ENCODE results near the gene PWWP2B. TPM values are rescaled to one million over a fixed set of nuclear protein-coding genes. Genes with fewer than 3 reads are reported as not detected.

The PWWP2B gene
- total and polyA plus RNA-seq, 2 donors (not counting 3 experiments of a cell fraction or from before 2014, with no cell fraction given) = 4.6 to 11.8 TPM

- FAIRE-seq (no peak), DNase-seq (ENCODE audit: low read depth, low spot score) (no peak)
- TF ChIP-seq POLR2AphosphoS5 (IDR thresholded peaks at IDR 0.05; ENCODE audit: insufficient read depth, low read depth, low read length) (no peak), POLR2A (IDR thresholded peaks at IDR 0.05; ENCODE audit: low read depth, low read length) (no peak), JUN (IDR thresholded peaks at IDR 0.05; ENCODE audit: borderline replicate concordance, insufficient read depth, insufficient read length, low read depth) (no peak), EZH2 (IDR thresholded peaks at IDR 0.05; ENCODE audit: borderline replicate concordance, low read depth, low read length, severe bottlenecking) (no peak)
- TF ChIP-seq, protein P1, sequence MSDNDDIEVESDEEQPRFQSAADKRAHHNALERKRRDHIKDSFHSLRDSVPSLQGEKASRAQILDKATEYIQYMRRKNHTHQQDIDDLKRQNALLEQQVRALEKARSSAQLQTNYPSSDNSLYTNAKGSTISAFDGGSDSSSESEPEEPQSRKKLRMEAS (IDR thresholded peaks at IDR 0.05; ENCODE audit: insufficient read depth, insufficient read length) = no peak
- no peaks in the 10 kb centered on the region for H3K9me3 ChIP-seq (replicated peaks; ENCODE audit: control insufficient read depth, insufficient read depth, low read length)
- no peaks in the 10 kb centered on the region for H3K79me2 ChIP-seq (ENCODE audit: control insufficient read depth, insufficient read depth, low read length)
- H3K9ac ChIP-seq (replicated peaks; ENCODE audit: extremely low read depth, insufficient read depth, low read length) = no peak overlapping the region
- H3K27me3 ChIP-seq (ENCODE audit: control insufficient read depth in 2 of 2, insufficient read depth in 2 of 2, low read length in 2 of 2) = no peaks in the 10 kb centered on the region
- no peak overlapping the region for H3K27ac ChIP-seq (ENCODE audit: insufficient read depth, low read depth, low read length)
- H4K20me1 ChIP-seq (replicated peaks; ENCODE audit: control insufficient read depth, extremely low read depth, insufficient read depth, low read length) = no peaks in the 10 kb centered on the region
- no peak overlapping the region for H3K4me3 ChIP-seq (replicated peaks in 1 of 3; ENCODE audit: insufficient read depth in 1 of 3, low read depth in 1 of 3, low read length in 3 of 3)
- no peak overlapping the region for H3K4me2 ChIP-seq (ENCODE audit: insufficient read depth, low read length)
- no peaks in the 10 kb centered on the region for H3K9me1 ChIP-seq (replicated peaks; ENCODE audit: control insufficient read depth, extremely low read depth, insufficient read depth, low read length)
- POLR2A ChIA-PET = interaction anchor here (0.7 kb wide), 1 partner anchor 10 kb away, joined by 3 read pairs; no protein-coding TSS in a partner anchor
- H3K4me1 ChIP-seq (ENCODE audit: control insufficient read depth, extremely low read depth, insufficient read depth, low read length) = peaks cover 2% of the 10 kb centered on the region
- BruUV-seq (replicated peaks) = no TSS peak
- H2AFZ ChIP-seq (ENCODE audit: low read depth, low read length) = no peak overlapping the region
- H3K36me3 ChIP-seq (ENCODE audit: control insufficient read depth in 2 of 2, extremely low read depth in 1 of 2, insufficient read depth in 2 of 2, low read length in 2 of 2) = no peaks in the 10 kb centered on the region
- dilution Hi-C loops (cut with MboI; ENCODE audit: extremely low pct_ligation_motif_present, low sequenced_read_pairs) (no loop called here), intact Hi-C loops (cut with micrococcal nuclease) (no loop called here)
- CTCF ChIA-PET = no interaction called here
Observed at GRCh38 chr10:132431537-132432175, 34.7 kb downstream of the PWWP2B start.

- intact Hi-C loops (cut with micrococcal nuclease) = no loop called here
- H3K9me3 ChIP-seq (replicated peaks; ENCODE audit: control insufficient read depth, insufficient read depth, low read length) = no peaks in the 10 kb centered on the region
- no peak overlapping the region for H3K9ac ChIP-seq (replicated peaks; ENCODE audit: extremely low read depth, insufficient read depth, low read length)
- no peak for FAIRE-seq
- no peak overlapping the region for H2AFZ ChIP-seq (ENCODE audit: low read depth, low read length)
- POLR2A ChIA-PET = no interaction called here
- DNase-seq (ENCODE audit: low read depth, low spot score) = no peak
- H3K36me3 ChIP-seq (ENCODE audit: control insufficient read depth in 2 of 2, extremely low read depth in 1 of 2, insufficient read depth in 2 of 2, low read length in 2 of 2) = no peaks in the 10 kb centered on the region
- no TSS peak for BruUV-seq (replicated peaks)
- dilution Hi-C loops (cut with MboI; ENCODE audit: extremely low pct_ligation_motif_present, low sequenced_read_pairs) = no loop called here
- H3K79me2 ChIP-seq (ENCODE audit: control insufficient read depth, insufficient read depth, low read length) = no peaks in the 10 kb centered on the region
- CTCF ChIA-PET = no interaction called here
- no peaks in the 10 kb centered on the region for H3K9me1 ChIP-seq (replicated peaks; ENCODE audit: control insufficient read depth, extremely low read depth, insufficient read depth, low read length)
- no peak overlapping the region for H3K4me2 ChIP-seq (ENCODE audit: insufficient read depth, low read length)
- H3K27ac ChIP-seq (ENCODE audit: insufficient read depth, low read depth, low read length) = no peak overlapping the region
- TF ChIP-seq FOS (IDR thresholded peaks at IDR 0.05; ENCODE audit: borderline replicate concordance, insufficient read depth, low read length) = no peak
- TF ChIP-seq POLR2A (IDR thresholded peaks at IDR 0.05; ENCODE audit: low read depth, low read length) = no peak
- TF ChIP-seq, protein P1 (IDR thresholded peaks at IDR 0.05; ENCODE audit: insufficient read depth, insufficient read length) = no peak
- TF ChIP-seq, protein P2, sequence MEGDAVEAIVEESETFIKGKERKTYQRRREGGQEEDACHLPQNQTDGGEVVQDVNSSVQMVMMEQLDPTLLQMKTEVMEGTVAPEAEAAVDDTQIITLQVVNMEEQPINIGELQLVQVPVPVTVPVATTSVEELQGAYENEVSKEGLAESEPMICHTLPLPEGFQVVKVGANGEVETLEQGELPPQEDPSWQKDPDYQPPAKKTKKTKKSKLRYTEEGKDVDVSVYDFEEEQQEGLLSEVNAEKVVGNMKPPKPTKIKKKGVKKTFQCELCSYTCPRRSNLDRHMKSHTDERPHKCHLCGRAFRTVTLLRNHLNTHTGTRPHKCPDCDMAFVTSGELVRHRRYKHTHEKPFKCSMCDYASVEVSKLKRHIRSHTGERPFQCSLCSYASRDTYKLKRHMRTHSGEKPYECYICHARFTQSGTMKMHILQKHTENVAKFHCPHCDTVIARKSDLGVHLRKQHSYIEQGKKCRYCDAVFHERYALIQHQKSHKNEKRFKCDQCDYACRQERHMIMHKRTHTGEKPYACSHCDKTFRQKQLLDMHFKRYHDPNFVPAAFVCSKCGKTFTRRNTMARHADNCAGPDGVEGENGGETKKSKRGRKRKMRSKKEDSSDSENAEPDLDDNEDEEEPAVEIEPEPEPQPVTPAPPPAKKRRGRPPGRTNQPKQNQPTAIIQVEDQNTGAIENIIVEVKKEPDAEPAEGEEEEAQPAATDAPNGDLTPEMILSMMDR (IDR thresholded peaks at IDR 0.05; ENCODE audit: extremely low read depth in 1 of 2, insufficient read depth in 1 of 2, low read depth in 1 of 2, low read length in 2 of 2) = no peak
- no peak for TF ChIP-seq MYC (IDR thresholded peaks at IDR 0.05; ENCODE audit: low read depth, low read length)
- H3K4me1 ChIP-seq (ENCODE audit: control insufficient read depth, extremely low read depth, insufficient read depth, low read length) = peaks cover 2% of the 10 kb centered on the region
- H4K20me1 ChIP-seq (replicated peaks; ENCODE audit: control insufficient read depth, extremely low read depth, insufficient read depth, low read length) = no peaks in the 10 kb centered on the region
- no peak overlapping the region for H3K4me3 ChIP-seq (replicated peaks in 1 of 3; ENCODE audit: insufficient read depth in 1 of 3, low read depth in 1 of 3, low read length in 3 of 3)
- no peaks in the 10 kb centered on the region for H3K27me3 ChIP-seq (ENCODE audit: control insufficient read depth in 2 of 2, insufficient read depth in 2 of 2, low read length in 2 of 2)
Observed at GRCh38 chr10:132432176-132432540, 35.2 kb downstream of the PWWP2B start.
